BLaER1 (cell line): ENCODE measurements around the gene GALNT10.

Experiments used
- H3K27ac ChIP-seq: shearing (Covaris generic); formaldehyde crosslinking; 2 replicates; pipeline ENCODE4 v1.8.1; 2022
- H3K27me3 ChIP-seq: shearing (Covaris generic); formaldehyde crosslinking; 2 replicates; pipeline ENCODE4 v1.8.1; 2022
- H3K36me3 ChIP-seq: shearing (Covaris generic); formaldehyde crosslinking; 2 replicates; pipeline ENCODE4 v1.8.1; 2022
- H3K4me1 ChIP-seq: shearing (Covaris generic); formaldehyde crosslinking; 2 replicates; pipeline ENCODE4 v1.8.1; 2022
- H3K4me2 ChIP-seq: shearing (Covaris generic); formaldehyde crosslinking; 2 replicates; pipeline ENCODE4 v1.8.1; 2022
- H3K4me3 ChIP-seq: shearing (Covaris generic); formaldehyde crosslinking; 2 replicates; pipeline ENCODE4 v1.8.1; 2022
- H3K9ac ChIP-seq: shearing (Covaris generic); formaldehyde crosslinking; 2 replicates; pipeline ENCODE4 v1.8.1; 2022
- H3K9me3 ChIP-seq: shearing (Covaris generic); formaldehyde crosslinking; 2 replicates; pipeline ENCODE4 v1.8.1; 2022
- H4K20me1 ChIP-seq: shearing (Covaris generic); formaldehyde crosslinking; 2 replicates; pipeline ENCODE4 v1.8.1; 2022
- Cebpa-rat ChIP-seq: shearing (Covaris generic); IDR thresholded peaks from 2 replicates; pipeline ENCODE4 v1.8.1; 2022

GALNT10 gene

GRCh38 chr5:154447089-154447725, 256.7 kb downstream of the GALNT10 start:
- Histone ChIP-seq H3K27me3 (no peaks in the 10 kb centered on the region), H3K27ac (no peak overlapping the region), H3K4me2 (peak overlapping the region; percentile 96), H3K36me3 (peaks cover 40% of the 10 kb centered on the region), H4K20me1 (peaks cover 58% of the 10 kb centered on the region), H3K4me3 (peak overlapping the region; percentile 97), H3K9ac (peak overlapping the region; percentile 93), H3K9me3 (no peaks in the 10 kb centered on the region), H3K4me1 (peaks cover 40% of the 10 kb centered on the region)
- no peak for TF ChIP-seq Cebpa-rat

- Histone ChIP-seq H3K27me3 (no peaks in the 10 kb centered on the region), H3K9me3 (no peaks in the 10 kb centered on the region), H3K36me3 (peaks cover 56% of the 10 kb centered on the region), H3K9ac (no peak overlapping the region), H3K4me1 (peaks cover 32% of the 10 kb centered on the region), H4K20me1 (peaks cover 67% of the 10 kb centered on the region), H3K4me2 (no peak overlapping the region), H3K27ac (no peak overlapping the region), H3K4me3 (no peak overlapping the region)
- TF ChIP-seq Cebpa-rat: no peak
Measured at GRCh38 chr5:154449786-154450185, 259.3 kb downstream of the GALNT10 start.

- H3K36me3 ChIP-seq: peaks cover 78% of the 10 kb centered on the region
Measured at GRCh38 chr5:154451957-154452356, 261.4 kb downstream of the GALNT10 start.

GRCh38 chr5:154455585-154455984, 265.1 kb downstream of the GALNT10 start:
- no peak overlapping the region for H3K27ac ChIP-seq
- H4K20me1 ChIP-seq: peaks cover 34% of the 10 kb centered on the region; the same call in 1 of the 2 replicates
- H3K27me3 ChIP-seq: no peaks in the 10 kb centered on the region
- H3K4me1 ChIP-seq: no peaks in the 10 kb centered on the region
- no peak overlapping the region for H3K4me3 ChIP-seq
- H3K4me2 ChIP-seq: no peak overlapping the region
- no peak overlapping the region for H3K9ac ChIP-seq
- no peaks in the 10 kb centered on the region for H3K9me3 ChIP-seq
- H3K36me3 ChIP-seq: peaks cover 90% of the 10 kb centered on the region
- no peak for TF ChIP-seq Cebpa-rat

More at GRCh38 chr5:154451957-154452356, 261.4 kb downstream of the GALNT10 start:
- no peaks in the 10 kb centered on the region for H3K27me3 ChIP-seq
- H3K4me1 ChIP-seq: peaks cover 28% of the 10 kb centered on the region
- H4K20me1 ChIP-seq: peaks cover 57% of the 10 kb centered on the region
- H3K9me3 ChIP-seq: no peaks in the 10 kb centered on the region
- no peak overlapping the region for H3K4me2 ChIP-seq
- TF ChIP-seq Cebpa-rat: no peak
- H3K9ac ChIP-seq: no peak overlapping the region
- H3K27ac ChIP-seq: no peak overlapping the region
- no peak overlapping the region for H3K4me3 ChIP-seq

GRCh38 chr5:154456540-154456939, 266.0 kb downstream of the GALNT10 start:
- TF ChIP-seq Cebpa-rat: no peak
- no peak overlapping the region for H3K9ac ChIP-seq
- H3K9me3 ChIP-seq: no peaks in the 10 kb centered on the region
- no peaks in the 10 kb centered on the region for H3K27me3 ChIP-seq
- H3K36me3 ChIP-seq: peaks cover 81% of the 10 kb centered on the region
- no peak overlapping the region for H3K4me3 ChIP-seq
- no peak overlapping the region for H3K27ac ChIP-seq
- H3K4me2 ChIP-seq: no peak overlapping the region
- peaks cover 36% of the 10 kb centered on the region; the same call in 1 of the 2 replicates for H4K20me1 ChIP-seq
- no peaks in the 10 kb centered on the region for H3K4me1 ChIP-seq

- peaks cover 56% of the 10 kb centered on the region for H3K36me3 ChIP-seq
- H4K20me1 ChIP-seq: peaks cover 24% of the 10 kb centered on the region; the same call in 1 of the 2 replicates
- no peak overlapping the region for H3K9ac ChIP-seq
- no peak overlapping the region for H3K27ac ChIP-seq
- H3K4me3 ChIP-seq: no peak overlapping the region
- H3K4me1 ChIP-seq: no peaks in the 10 kb centered on the region
- H3K4me2 ChIP-seq: no peak overlapping the region
- no peaks in the 10 kb centered on the region for H3K27me3 ChIP-seq
- no peak for TF ChIP-seq Cebpa-rat
- no peaks in the 10 kb centered on the region for H3K9me3 ChIP-seq
Measured at GRCh38 chr5:154459015-154459414, 268.5 kb downstream of the GALNT10 start.

GRCh38 chr5:154460172-154460571, 269.6 kb downstream of the GALNT10 start:
- Histone ChIP-seq H3K27ac (no peak overlapping the region), H3K27me3 (no peaks in the 10 kb centered on the region), H3K4me3 (no peak overlapping the region), H4K20me1 (peaks cover 24% of the 10 kb centered on the region; the same call in 1 of the 2 replicates), H3K36me3 (peaks cover 44% of the 10 kb centered on the region), H3K4me2 (no peak overlapping the region), H3K9me3 (no peaks in the 10 kb centered on the region), H3K9ac (no peak overlapping the region), H3K4me1 (no peaks in the 10 kb centered on the region)
- TF ChIP-seq Cebpa-rat: no peak

- Histone ChIP-seq H3K9me3 (no peaks in the 10 kb centered on the region), H3K4me3 (no peak overlapping the region), H3K36me3 (peaks cover 31% of the 10 kb centered on the region), H3K4me1 (no peaks in the 10 kb centered on the region), H3K4me2 (no peak overlapping the region), H3K9ac (no peak overlapping the region), H3K27me3 (no peaks in the 10 kb centered on the region), H4K20me1 (peaks cover 28% of the 10 kb centered on the region), H3K27ac (no peak overlapping the region)
- no peak for TF ChIP-seq Cebpa-rat
Measured at GRCh38 chr5:154461531-154461930, 271.0 kb downstream of the GALNT10 start.

- no peak for TF ChIP-seq Cebpa-rat
- Histone ChIP-seq H3K4me2 (no peak overlapping the region), H3K27me3 (no peaks in the 10 kb centered on the region), H3K4me1 (peaks cover 4% of the 10 kb centered on the region; the same call in 1 of the 2 replicates), H3K36me3 (0 out of 2 replicates have a peak, but pooled peaks cover 2% of the 10 kb centered on the region), H3K9ac (no peak overlapping the region), H3K4me3 (no peak overlapping the region), H3K9me3 (no peaks in the 10 kb centered on the region), H4K20me1 (peaks cover 21% of the 10 kb centered on the region), H3K27ac (no peak overlapping the region)
Measured at GRCh38 chr5:154464438-154464837, 273.9 kb downstream of the GALNT10 start.

- no peak overlapping the region for H3K27ac ChIP-seq
- H3K4me3 ChIP-seq: no peak overlapping the region
- peaks cover 4% of the 10 kb centered on the region for H3K27me3 ChIP-seq
- no peaks in the 10 kb centered on the region for H3K36me3 ChIP-seq
- no peak for TF ChIP-seq Cebpa-rat
- H4K20me1 ChIP-seq: peaks cover 19% of the 10 kb centered on the region
- H3K9ac ChIP-seq: no peak overlapping the region
- H3K4me2 ChIP-seq: no peak overlapping the region
- peaks cover 4% of the 10 kb centered on the region; the same call in 1 of the 2 replicates for H3K4me1 ChIP-seq
- H3K9me3 ChIP-seq: no peaks in the 10 kb centered on the region
Measured at GRCh38 chr5:154465169-154465568, 274.6 kb downstream of the GALNT10 start.

GRCh38 chr5:154466147-154466546, 275.6 kb downstream of the GALNT10 start:
- Histone ChIP-seq H3K4me2 (no peak overlapping the region), H4K20me1 (peaks cover 10% of the 10 kb centered on the region), H3K9me3 (no peaks in the 10 kb centered on the region), H3K9ac (no peak overlapping the region), H3K27me3 (peaks cover 14% of the 10 kb centered on the region), H3K4me3 (no peak overlapping the region), H3K36me3 (no peaks in the 10 kb centered on the region), H3K27ac (no peak overlapping the region), H3K4me1 (peaks cover 4% of the 10 kb centered on the region; the same call in 1 of the 2 replicates)
- no peak for TF ChIP-seq Cebpa-rat
